ENCODE results near the gene IL18R1. TPM values are rescaled to one million over a fixed set of nuclear protein-coding genes. Genes with fewer than 3 reads are reported as not detected.

The IL18R1 gene

DNA sequence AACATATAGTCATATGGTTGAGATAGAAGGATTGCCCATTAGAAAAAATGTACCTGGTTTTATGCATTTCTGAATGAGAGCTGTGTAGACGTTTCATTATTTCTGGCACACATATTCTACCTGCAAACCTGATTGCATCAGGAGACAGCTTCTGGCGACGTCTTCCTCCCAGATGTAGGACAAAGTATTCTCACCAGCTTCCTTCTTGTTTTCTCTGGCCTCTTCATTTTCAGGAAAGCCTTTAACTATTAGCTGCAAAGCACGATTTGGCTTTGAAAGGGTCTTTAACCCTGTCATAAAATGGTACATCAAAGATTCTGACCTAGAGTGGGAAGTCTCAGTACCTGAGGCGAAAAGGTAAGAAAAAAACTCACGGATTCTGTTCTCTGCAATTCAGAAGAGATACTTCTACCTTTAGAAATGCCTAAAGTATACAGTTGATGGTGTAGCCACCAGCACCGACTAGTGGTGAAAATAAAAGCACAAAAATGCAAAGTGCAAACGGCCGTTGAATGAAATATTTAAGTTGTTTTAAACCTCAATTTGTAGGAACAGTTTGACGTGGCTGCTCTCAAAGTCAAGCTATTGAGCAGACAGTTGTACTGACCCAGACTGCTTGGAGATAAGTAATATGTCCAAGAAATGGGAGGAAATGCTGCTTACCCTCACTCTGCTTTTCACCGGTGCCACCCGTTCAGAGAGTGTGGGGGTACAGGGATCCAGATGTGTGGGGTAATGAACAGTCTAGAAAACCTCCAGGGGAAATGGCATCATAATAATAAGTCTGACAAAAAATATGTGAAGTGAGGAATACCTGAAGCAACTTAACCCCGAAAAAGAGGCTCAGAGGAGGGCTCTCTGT lies 87.6 kb downstream of the IL18R1 start:
- no peaks in the 10 kb centered on the region for H3K79me1 ChIP-seq (ENCODE audit: low read length)
- DNase-seq = peak; percentile 48
- no peaks in the 10 kb centered on the region for H3K27me3 ChIP-seq (ENCODE audit: insufficient read depth, low read length, poor library complexity)
- H3K4ac ChIP-seq (ENCODE audit: low read depth, low read length) = no peak overlapping the region
- no peaks in the 10 kb centered on the region for H3K4me1 ChIP-seq (ENCODE audit: control insufficient read depth, low read depth, low read length)
- no peak overlapping the region for H3K4me2 ChIP-seq (ENCODE audit: low read length)
- no peak overlapping the region for H3K4me3 ChIP-seq (ENCODE audit: low read length)
- H2BK5ac ChIP-seq (ENCODE audit: low read length) = no peak overlapping the region
- H2BK15ac ChIP-seq (replicated peaks; ENCODE audit: low read depth) = no peak overlapping the region
- no peak overlapping the region for H3K56ac ChIP-seq (ENCODE audit: low read length)
- no peak overlapping the region for H2AK5ac ChIP-seq (ENCODE audit: low read length)
- no peak overlapping the region for H3K9ac ChIP-seq (ENCODE audit: low read length)
- no peak overlapping the region for H2BK120ac ChIP-seq (ENCODE audit: low read depth, low read length)
- H3K36me3 ChIP-seq (ENCODE audit: control insufficient read depth, insufficient read depth, low read length) = no peaks in the 10 kb centered on the region
- H3K23ac ChIP-seq (ENCODE audit: low read length) = no peak overlapping the region
- no peak overlapping the region for H3K18ac ChIP-seq (ENCODE audit: low read length)
- no peaks in the 10 kb centered on the region for H3K79me2 ChIP-seq (ENCODE audit: control insufficient read depth, insufficient read depth, low read length)
- WGBS (ENCODE audit: extremely low coverage, insufficient coverage, low lambda C conversion rate) = no CpG with 5 or more reads among the region's 13 CpGs
- no peak overlapping the region for H4K5ac ChIP-seq (ENCODE audit: low read length)
- H3K27ac ChIP-seq (ENCODE audit: low read depth, low read length) = no peak overlapping the region
- H4K8ac ChIP-seq (ENCODE audit: low read depth, low read length) = no peak overlapping the region

DNA sequence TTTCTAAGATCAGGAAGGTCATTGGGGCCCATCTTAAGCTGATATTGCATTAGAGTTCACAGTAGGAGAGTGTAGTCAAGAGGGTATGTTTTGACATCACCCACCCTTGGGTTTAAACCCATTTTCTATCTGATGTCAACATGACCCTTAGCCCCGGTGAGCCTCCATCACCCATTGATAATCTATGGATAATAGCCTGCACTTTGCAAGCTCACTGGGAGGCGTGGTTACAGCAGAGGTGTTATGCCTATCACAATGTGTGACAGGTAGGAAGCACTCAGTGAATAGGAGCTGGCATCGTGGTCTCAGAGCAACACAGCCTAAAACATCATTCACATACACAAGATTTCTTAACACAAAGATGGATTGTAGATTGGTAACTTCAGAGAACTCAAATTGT lies 88.6 kb downstream of the IL18R1 start:
- Histone ChIP-seq H3K27ac (ENCODE audit: low read depth, low read length) (no peak overlapping the region), H3K79me2 (ENCODE audit: control insufficient read depth, insufficient read depth, low read length) (no peaks in the 10 kb centered on the region), H3K56ac (ENCODE audit: low read length) (no peak overlapping the region), H3K4me3 (ENCODE audit: low read length) (no peak overlapping the region), H3K18ac (ENCODE audit: low read length) (no peak overlapping the region), H3K27me3 (ENCODE audit: insufficient read depth, low read length, poor library complexity) (no peaks in the 10 kb centered on the region), H3K4ac (ENCODE audit: low read depth, low read length) (no peak overlapping the region), H3K9ac (ENCODE audit: low read length) (no peak overlapping the region), H4K8ac (ENCODE audit: low read depth, low read length) (no peak overlapping the region), H3K4me1 (ENCODE audit: control insufficient read depth, low read depth, low read length) (no peaks in the 10 kb centered on the region), H3K79me1 (ENCODE audit: low read length) (no peaks in the 10 kb centered on the region), H3K4me2 (ENCODE audit: low read length) (no peak overlapping the region), H3K23ac (ENCODE audit: low read length) (no peak overlapping the region), H2BK15ac (replicated peaks; ENCODE audit: low read depth) (no peak overlapping the region), H2BK120ac (ENCODE audit: low read depth, low read length) (no peak overlapping the region), H2AK5ac (ENCODE audit: low read length) (no peak overlapping the region), H3K36me3 (ENCODE audit: control insufficient read depth, insufficient read depth, low read length) (no peaks in the 10 kb centered on the region), H4K5ac (ENCODE audit: low read length) (no peak overlapping the region), H2BK5ac (ENCODE audit: low read length) (no peak overlapping the region)
- no peak for DNase-seq
- no CpG with 5 or more reads among the region's 3 CpGs for WGBS (ENCODE audit: extremely low coverage, insufficient coverage, low lambda C conversion rate)

DNA sequence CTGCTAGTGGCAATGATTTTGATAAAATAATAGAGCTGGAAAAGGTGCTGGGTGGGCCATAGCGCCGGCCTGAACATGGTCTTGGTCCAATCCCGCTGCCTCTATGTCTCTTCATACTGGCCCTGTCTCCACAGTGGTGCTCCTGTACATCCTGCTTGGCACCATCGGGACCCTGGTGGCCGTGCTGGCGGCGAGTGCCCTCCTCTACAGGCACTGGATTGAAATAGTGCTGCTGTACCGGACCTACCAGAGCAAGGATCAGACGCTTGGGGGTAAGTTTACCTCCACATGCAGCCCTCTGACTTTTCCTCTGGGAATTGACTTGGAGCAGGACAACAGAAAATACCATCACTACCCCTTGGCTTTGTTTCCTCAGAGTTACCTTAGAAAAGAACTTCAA lies 91.3 kb downstream of the IL18R1 start:
- no peaks in the 10 kb centered on the region for H3K36me3 ChIP-seq (ENCODE audit: control insufficient read depth, insufficient read depth, low read length)
- H3K4me3 ChIP-seq (ENCODE audit: low read length) = no peak overlapping the region
- H2AK5ac ChIP-seq (ENCODE audit: low read length) = no peak overlapping the region
- H3K23ac ChIP-seq (ENCODE audit: low read length) = no peak overlapping the region
- no peak overlapping the region for H3K4me2 ChIP-seq (ENCODE audit: low read length)
- DNase-seq = no peak
- no peak overlapping the region for H3K4ac ChIP-seq (ENCODE audit: low read depth, low read length)
- H2BK15ac ChIP-seq (replicated peaks; ENCODE audit: low read depth) = no peak overlapping the region
- no peaks in the 10 kb centered on the region for H3K27me3 ChIP-seq (ENCODE audit: insufficient read depth, low read length, poor library complexity)
- H3K4me1 ChIP-seq (ENCODE audit: control insufficient read depth, low read depth, low read length) = no peaks in the 10 kb centered on the region
- no peaks in the 10 kb centered on the region for H3K79me1 ChIP-seq (ENCODE audit: low read length)
- H2BK5ac ChIP-seq (ENCODE audit: low read length) = no peak overlapping the region
- no peak overlapping the region for H3K9ac ChIP-seq (ENCODE audit: low read length)
- H3K56ac ChIP-seq (ENCODE audit: low read length) = no peak overlapping the region
- no peak overlapping the region for H3K18ac ChIP-seq (ENCODE audit: low read length)
- no peak overlapping the region for H4K5ac ChIP-seq (ENCODE audit: low read length)
- no peaks in the 10 kb centered on the region for H3K79me2 ChIP-seq (ENCODE audit: control insufficient read depth, insufficient read depth, low read length)
- H3K27ac ChIP-seq (ENCODE audit: low read depth, low read length) = no peak overlapping the region
- H4K8ac ChIP-seq (ENCODE audit: low read depth, low read length) = no peak overlapping the region
- no CpG with 5 or more reads among the region's 9 CpGs for WGBS (ENCODE audit: extremely low coverage, insufficient coverage, low lambda C conversion rate)
- no peak overlapping the region for H2BK120ac ChIP-seq (ENCODE audit: low read depth, low read length)

Small RNA genes within 50 kb of the gene (small RNA-seq; reads per million reads assigned to genes)
- not detected for gene MIR4772 (ENCODE audit: insufficient read depth)

Measured in mesendoderm (in vitro differentiated cells).